Measurements from ENCODE around the gene PABPN1. TPM values are rescaled to one million over a fixed set of nuclear protein-coding genes. Genes with fewer than 3 reads are reported as not detected.

The PABPN1 gene
- total and polyA plus RNA-seq, 11 donors, result 23.7 to 102 (median 62.5) TPM

GRCh38 chr14:23286020-23286901, 35.0 kb upstream of the PABPN1 start, which contains the start of gene HOMEZ:
TSS of gene HOMEZ (minus strand) at chr14:23286132. CDS start at chr14:23285952, 180 bp downstream.
- H3K36me3 ChIP-seq, result peaks cover 0 to 6% (median 0%) of the 10 kb centered on the region in 9 donors
- intact Hi-C loops (cut with DNase I), result loop anchor here in 3 of 10 donors (2.0 kb wide), 1 partner anchor 15 kb away; no protein-coding TSS in a partner anchor
- peak within 1 kb of the TSS; percentile 70 to 99 (median 96) for H3K27ac ChIP-seq
- peak within 1 kb of the TSS; percentile 65 to 97 (median 88) for H3K4me3 ChIP-seq
- H3K9me3 ChIP-seq, result no peaks in the 10 kb centered on the region
- TF ChIP-seq CTCF (IDR thresholded peaks at IDR 0.05) (peak in 8 of 12 donors; percentile 18 to 62 (median 36)), POLR2A (IDR thresholded peaks at IDR 0.05) (peak in 1 of 2 donors; percentile 81)
- no peaks in the 10 kb centered on the region for H3K27me3 ChIP-seq
- peak; percentile 100 for DNase-seq
- ATAC-seq, result peak; percentile 98 to 100 (median 99)
- H3K4me1 ChIP-seq, result peaks cover 0 to 27% (median 17%) of the 10 kb centered on the region in 12 donors
- 0 to 1% (median 1%) methylated on average over 30 to 53 of the region's 53 CpGs for WGBS, 4 donors

GRCh38 chr14:23286902-23287479, 34.3 kb upstream of the PABPN1 start:
- peak overlapping the region; percentile 27 to 97 (median 88) for H3K4me3 ChIP-seq
- H3K27me3 ChIP-seq, result no peaks in the 10 kb centered on the region
- DNase-seq (no peak), ATAC-seq (no peak)
- WGBS, 4 donors, result 58 to 72% (median 61%) methylated on average over 6 of the region's 6 CpGs
- peak overlapping the region; percentile 70 to 99 (median 95) for H3K27ac ChIP-seq
- H3K36me3 ChIP-seq, result peaks cover 0 to 6% (median 0%) of the 10 kb centered on the region in 9 donors
- H3K4me1 ChIP-seq, result peaks cover 0 to 27% (median 17%) of the 10 kb centered on the region in 12 donors
- no peaks in the 10 kb centered on the region for H3K9me3 ChIP-seq
- intact Hi-C loops (cut with DNase I), result loop anchor here in 3 of 10 donors (2.0 kb wide), 1 partner anchor 14 kb away; no protein-coding TSS in a partner anchor
- TF ChIP-seq POLR2A (IDR thresholded peaks at IDR 0.05) (no peak), CTCF (IDR thresholded peaks at IDR 0.05) (no peak)

DNA sequence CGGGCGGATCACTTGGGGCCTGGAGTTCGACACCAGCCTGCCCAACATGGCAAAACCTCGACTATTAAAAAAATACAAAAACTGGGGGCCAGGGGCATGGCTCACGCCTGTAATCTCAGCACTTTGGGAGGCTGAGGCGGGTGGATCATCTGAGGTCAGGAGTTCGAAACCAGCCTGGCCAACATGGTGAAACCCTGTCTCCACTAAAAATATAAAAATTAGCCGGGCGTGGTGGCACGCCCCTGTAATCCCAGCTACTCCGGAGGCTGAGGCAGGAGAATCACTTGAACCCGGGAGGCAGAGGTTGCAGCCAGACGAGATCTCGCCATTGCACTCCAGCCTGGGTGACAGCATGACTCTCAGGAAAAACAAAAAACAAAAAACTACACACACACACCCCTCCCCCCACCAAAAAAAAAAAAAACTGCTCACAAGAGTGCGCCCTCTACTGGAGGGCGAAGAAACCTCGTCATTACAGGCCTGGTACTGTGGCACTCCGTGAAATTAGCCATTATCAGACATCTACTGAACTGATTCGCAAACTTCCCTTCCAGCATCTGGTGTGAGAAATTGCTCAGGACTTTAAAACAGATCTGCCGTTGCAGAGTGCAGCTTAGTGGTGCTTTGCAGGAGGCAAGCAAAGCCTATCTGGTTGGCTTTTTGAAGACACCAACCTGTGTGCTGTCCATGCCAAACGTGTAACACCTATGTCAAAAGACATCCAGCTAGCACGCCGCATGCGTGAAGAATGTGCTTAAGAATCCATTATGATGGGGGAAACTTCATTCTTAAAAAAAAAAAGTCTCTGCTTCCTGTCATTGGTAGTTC, 26.3 kb upstream of the PABPN1 start:
- Histone ChIP-seq H3K9me3 (no peaks in the 10 kb centered on the region), H3K4me3 (no peak overlapping the region), H3K4me1 (peaks cover 0 to 35% (median 25%) of the 10 kb centered on the region in 12 donors), H3K27me3 (no peaks in the 10 kb centered on the region), H3K36me3 (peaks cover 0 to 35% (median 26%) of the 10 kb centered on the region in 9 donors), H3K27ac (peak overlapping the region in 2 of 12 donors; percentile 17 to 25)
- 27 to 32% (median 29%) methylated on average over 24 of the region's 24 CpGs for WGBS, 4 donors
- intact Hi-C loops (cut with DNase I), result loop anchor here in 5 of 10 donors (2.0 to 10.0 kb wide), 3 partner anchors 30 to 173 kb away; no protein-coding TSS in a partner anchor
- no peak for TF ChIP-seq POLR2A (IDR thresholded peaks at IDR 0.05)
- TF ChIP-seq CTCF (IDR thresholded peaks at IDR 0.05), result peak; percentile 78 to 89 (median 85)
- DNase-seq (peak in 1 of 5 donors; percentile 55), ATAC-seq (peak in 3 of 4 donors; percentile 49 to 67 (median 63))

All from heart left ventricle (tissue), 16 donors.